Measurements from ENCODE around the gene ZC3H15. TPM values are rescaled to one million over a fixed set of nuclear protein-coding genes. Genes with fewer than 3 reads are reported as not detected.

Gene ZC3H15
- total RNA-seq, 2 donors from 2014 or later: 38.3 to 41.6 TPM

DNA sequence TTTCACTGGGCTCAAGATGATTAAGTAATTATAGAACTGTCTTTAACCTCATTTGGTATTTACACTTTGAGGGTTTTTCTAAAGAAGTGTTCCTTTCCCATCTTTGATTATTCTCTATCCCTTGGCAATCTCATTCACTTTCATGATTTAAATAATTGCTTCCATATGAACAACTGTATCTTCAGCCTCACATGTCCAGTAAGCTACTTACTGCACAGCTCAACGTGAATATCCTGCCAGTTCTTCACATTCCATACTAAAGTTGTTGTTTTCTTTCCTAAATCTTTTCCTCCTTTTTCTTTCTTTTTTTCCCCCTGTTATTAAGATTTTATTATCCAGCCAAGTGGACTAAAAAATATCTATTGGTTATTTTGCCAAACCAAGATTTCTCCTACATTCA lies 37.7 kb downstream of the ZC3H15 start:
- H3K9me3 ChIP-seq: no peaks in the 10 kb centered on the region
- peaks cover 0 to 11% of the 10 kb centered on the region in 2 donors for H3K4me1 ChIP-seq
- H3K27me3 ChIP-seq: no peaks in the 10 kb centered on the region
- H3K36me3 ChIP-seq: peaks cover 11% of the 10 kb centered on the region
- TF ChIP-seq CTCF (IDR thresholded peaks at IDR 0.05): no peak
- H3K4me3 ChIP-seq: no peak overlapping the region
- no peak for DNase-seq (ENCODE audit: low spot score)
- no peak overlapping the region for H3K27ac ChIP-seq

DNA sequence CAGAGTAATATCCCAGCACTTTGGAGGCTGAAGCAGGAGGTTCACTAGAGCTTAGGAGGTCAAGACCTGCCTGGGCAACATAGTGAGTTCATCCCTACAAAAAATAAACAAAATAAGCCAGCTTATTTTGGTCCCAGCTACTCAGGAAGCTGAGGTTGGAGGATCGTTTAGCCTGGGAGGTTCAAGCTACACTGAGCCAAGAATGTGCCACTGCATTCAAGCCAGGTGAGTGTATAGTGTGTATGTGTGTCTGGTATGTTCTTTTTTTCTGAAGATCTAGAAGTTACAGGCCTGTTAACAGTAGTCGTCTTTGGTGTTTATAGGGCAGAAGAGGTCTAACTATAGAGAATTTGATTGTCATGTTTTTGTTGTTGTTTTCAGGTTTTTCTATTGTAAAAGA lies 40.2 kb downstream of the ZC3H15 start:
- peaks cover 5% of the 10 kb centered on the region for H3K36me3 ChIP-seq
- H3K4me1 ChIP-seq: peaks cover 0 to 11% of the 10 kb centered on the region in 2 donors
- DNase-seq (ENCODE audit: low spot score): no peak
- TF ChIP-seq CTCF (IDR thresholded peaks at IDR 0.05): no peak
- H3K27me3 ChIP-seq: no peaks in the 10 kb centered on the region
- no peak overlapping the region for H3K4me3 ChIP-seq
- H3K27ac ChIP-seq: no peak overlapping the region
- H3K9me3 ChIP-seq: no peaks in the 10 kb centered on the region

DNA sequence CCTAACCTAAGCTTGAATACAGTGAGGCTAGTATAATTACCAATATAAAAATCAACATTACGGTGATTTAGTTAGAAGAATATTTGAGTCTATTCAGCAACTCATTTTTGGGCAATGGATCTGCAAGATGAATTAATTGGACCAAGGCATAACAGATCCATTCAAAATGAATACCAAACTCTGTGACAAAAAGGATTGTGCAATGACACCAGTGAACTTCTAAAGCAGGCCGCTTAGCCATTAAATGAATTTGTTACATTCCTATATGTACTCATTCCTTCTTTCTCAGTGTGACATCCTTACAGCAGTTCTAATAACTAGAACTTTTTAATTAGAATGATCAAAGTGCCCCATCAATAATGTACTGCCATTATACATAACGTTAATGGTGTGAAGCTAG lies 44.3 kb downstream of the ZC3H15 start:
- TF ChIP-seq CTCF (IDR thresholded peaks at IDR 0.05): no peak
- Histone ChIP-seq H3K4me3 (no peak overlapping the region), H3K9me3 (no peaks in the 10 kb centered on the region), H3K27me3 (no peaks in the 10 kb centered on the region), H3K4me1 (no peaks in the 10 kb centered on the region), H3K27ac (no peak overlapping the region), H3K36me3 (no peaks in the 10 kb centered on the region)
- no peak for DNase-seq (ENCODE audit: low spot score)

GRCh38 chr2:186531257-186531775 lies 45.3 kb downstream of the ZC3H15 start:
- Histone ChIP-seq H3K4me1 (no peaks in the 10 kb centered on the region), H3K4me3 (no peak overlapping the region), H3K27ac (no peak overlapping the region), H3K36me3 (no peaks in the 10 kb centered on the region), H3K9me3 (no peaks in the 10 kb centered on the region), H3K27me3 (no peaks in the 10 kb centered on the region)
- DNase-seq (ENCODE audit: low spot score): no peak
- TF ChIP-seq CTCF (IDR thresholded peaks at IDR 0.05): no peak

DNA sequence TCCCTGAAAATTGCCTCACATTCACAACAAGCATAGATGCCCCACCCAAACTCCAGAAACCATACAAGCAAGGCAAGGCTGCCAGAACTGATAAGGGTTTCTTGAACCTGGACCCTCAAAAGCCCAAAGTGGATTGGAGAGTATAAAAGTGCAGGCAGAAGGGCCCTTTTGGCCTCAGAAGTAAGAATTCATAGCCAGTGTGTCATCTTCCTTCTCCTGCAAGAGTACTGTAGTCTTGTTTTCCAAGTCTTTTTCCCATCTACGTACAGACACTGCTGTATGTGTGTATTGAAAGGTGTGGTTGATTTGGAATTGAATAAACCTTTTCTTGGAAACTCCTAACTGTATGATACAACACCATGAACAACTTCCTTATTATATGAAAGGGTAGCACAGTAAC lies 46.8 kb downstream of the ZC3H15 start:
- Histone ChIP-seq H3K27ac (no peak overlapping the region), H3K4me1 (no peaks in the 10 kb centered on the region), H3K36me3 (no peaks in the 10 kb centered on the region), H3K9me3 (no peaks in the 10 kb centered on the region), H3K27me3 (no peaks in the 10 kb centered on the region), H3K4me3 (no peak overlapping the region)
- DNase-seq (ENCODE audit: low spot score): no peak
- no peak for TF ChIP-seq CTCF (IDR thresholded peaks at IDR 0.05)

DNA sequence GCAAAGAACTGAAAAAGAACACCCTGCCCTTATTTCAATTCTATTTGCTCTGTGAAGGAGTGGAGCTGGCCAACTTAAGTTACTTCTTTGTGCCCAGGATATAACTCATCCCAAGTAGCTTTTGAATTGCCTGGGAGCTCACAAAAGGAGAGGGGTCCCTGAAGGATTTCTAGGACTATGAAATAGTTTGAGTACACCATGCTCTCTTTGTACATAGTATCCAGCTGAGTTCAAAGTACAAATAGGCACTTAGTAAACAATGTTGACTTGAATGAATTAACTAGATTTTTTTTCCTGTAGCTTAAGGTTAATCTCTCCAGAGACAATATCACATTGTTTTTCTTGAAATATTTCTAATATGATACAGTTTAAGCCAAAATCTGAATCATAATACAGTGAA lies 47.7 kb downstream of the ZC3H15 start:
- TF ChIP-seq CTCF (IDR thresholded peaks at IDR 0.05): no peak
- H3K4me3 ChIP-seq: no peak overlapping the region
- no peaks in the 10 kb centered on the region for H3K27me3 ChIP-seq
- no peaks in the 10 kb centered on the region for H3K9me3 ChIP-seq
- H3K27ac ChIP-seq: no peak overlapping the region
- no peak for DNase-seq (ENCODE audit: low spot score)
- no peaks in the 10 kb centered on the region for H3K36me3 ChIP-seq
- H3K4me1 ChIP-seq: no peaks in the 10 kb centered on the region
